ENCODE measurements around the gene ELOVL5. TPM values are rescaled to one million over a fixed set of nuclear protein-coding genes. Genes with fewer than 3 reads are reported as not detected.
"Not testable (repeated sequence)": the region's sequence is repeated elsewhere in the genome, so short reads cannot be mapped to it uniquely, and the experiment has no call there.

ELOVL5 gene
- total RNA-seq, 1 donor = 94.8 TPM

- H3K4me1 ChIP-seq (ENCODE audit: insufficient read depth, low read length) = peaks cover 44% of the 10 kb centered on the region
- H3K4me3 ChIP-seq (ENCODE audit: low read length) = peak overlapping the region; percentile 82
- H3K9me3 ChIP-seq (ENCODE audit: low read depth, low read length) = no peaks in the 10 kb centered on the region
- H3K27me3 ChIP-seq (ENCODE audit: insufficient read depth, low read length) = no peaks in the 10 kb centered on the region
Measured at GRCh38 chr6:53347250-53347920, 1.4 kb downstream of the ELOVL5 start.

- peaks cover 54% of the 10 kb centered on the region for H3K4me1 ChIP-seq (ENCODE audit: insufficient read depth, low read length)
- not testable (repeated sequence) for H3K9me3 ChIP-seq (ENCODE audit: low read depth, low read length); H3K4me3 ChIP-seq (ENCODE audit: low read length); H3K27me3 ChIP-seq (ENCODE audit: insufficient read depth, low read length)
Measured at GRCh38 chr6:53346049-53346448, 2.7 kb downstream of the ELOVL5 start.

- H3K4me1 ChIP-seq (ENCODE audit: insufficient read depth, low read length) = peaks cover 57% of the 10 kb centered on the region
- no peaks in the 10 kb centered on the region for H3K9me3 ChIP-seq (ENCODE audit: low read depth, low read length)
- no peaks in the 10 kb centered on the region for H3K27me3 ChIP-seq (ENCODE audit: insufficient read depth, low read length)
- H3K4me3 ChIP-seq (ENCODE audit: low read length) = no peak overlapping the region
Measured at GRCh38 chr6:53344969-53345368, 3.8 kb downstream of the ELOVL5 start.

GRCh38 chr6:53343092-53343491, 5.7 kb downstream of the ELOVL5 start:
- H3K4me1 ChIP-seq (ENCODE audit: insufficient read depth, low read length) = peaks cover 55% of the 10 kb centered on the region

GRCh38 chr6:53342217-53342616, 6.5 kb downstream of the ELOVL5 start:
- H3K27me3 ChIP-seq (ENCODE audit: insufficient read depth, low read length) = no peaks in the 10 kb centered on the region
- H3K9me3 ChIP-seq (ENCODE audit: low read depth, low read length) = no peaks in the 10 kb centered on the region
- H3K4me1 ChIP-seq (ENCODE audit: insufficient read depth, low read length) = peaks cover 62% of the 10 kb centered on the region
- H3K4me3 ChIP-seq (ENCODE audit: low read length) = no peak overlapping the region

More at GRCh38 chr6:53343092-53343491, 5.7 kb downstream of the ELOVL5 start:
- Histone ChIP-seq H3K9me3 (ENCODE audit: low read depth, low read length) (no peaks in the 10 kb centered on the region), H3K4me3 (ENCODE audit: low read length) (no peak overlapping the region), H3K27me3 (ENCODE audit: insufficient read depth, low read length) (no peaks in the 10 kb centered on the region)

- H3K4me1 ChIP-seq (ENCODE audit: insufficient read depth, low read length) = peaks cover 71% of the 10 kb centered on the region
- no peaks in the 10 kb centered on the region for H3K27me3 ChIP-seq (ENCODE audit: insufficient read depth, low read length)
- no peak overlapping the region for H3K4me3 ChIP-seq (ENCODE audit: low read length)
- no peaks in the 10 kb centered on the region for H3K9me3 ChIP-seq (ENCODE audit: low read depth, low read length)
Measured at GRCh38 chr6:53340536-53340935, 8.2 kb downstream of the ELOVL5 start.

GRCh38 chr6:53339424-53339823, 9.3 kb downstream of the ELOVL5 start:
- H3K9me3 ChIP-seq (ENCODE audit: low read depth, low read length) = no peaks in the 10 kb centered on the region
- H3K4me1 ChIP-seq (ENCODE audit: insufficient read depth, low read length) = peaks cover 74% of the 10 kb centered on the region
- no peaks in the 10 kb centered on the region for H3K27me3 ChIP-seq (ENCODE audit: insufficient read depth, low read length)
- no peak overlapping the region for H3K4me3 ChIP-seq (ENCODE audit: low read length)

GRCh38 chr6:53338304-53338703, 10.4 kb downstream of the ELOVL5 start:
- no peak overlapping the region for H3K4me3 ChIP-seq (ENCODE audit: low read length)
- H3K9me3 ChIP-seq (ENCODE audit: low read depth, low read length) = no peaks in the 10 kb centered on the region
- no peaks in the 10 kb centered on the region for H3K27me3 ChIP-seq (ENCODE audit: insufficient read depth, low read length)
- peaks cover 71% of the 10 kb centered on the region for H3K4me1 ChIP-seq (ENCODE audit: insufficient read depth, low read length)

- no peak overlapping the region for H3K4me3 ChIP-seq (ENCODE audit: low read length)
- no peaks in the 10 kb centered on the region for H3K9me3 ChIP-seq (ENCODE audit: low read depth, low read length)
- peaks cover 69% of the 10 kb centered on the region for H3K4me1 ChIP-seq (ENCODE audit: insufficient read depth, low read length)
- H3K27me3 ChIP-seq (ENCODE audit: insufficient read depth, low read length) = no peaks in the 10 kb centered on the region
Measured at GRCh38 chr6:53336070-53336469, 12.7 kb downstream of the ELOVL5 start.

- H3K4me1 ChIP-seq (ENCODE audit: insufficient read depth, low read length) = peaks cover 69% of the 10 kb centered on the region
- H3K4me3 ChIP-seq (ENCODE audit: low read length) = peak overlapping the region; percentile 32
- no peaks in the 10 kb centered on the region for H3K9me3 ChIP-seq (ENCODE audit: low read depth, low read length)
- H3K27me3 ChIP-seq (ENCODE audit: insufficient read depth, low read length) = no peaks in the 10 kb centered on the region
Measured at GRCh38 chr6:53335224-53335994, 13.3 kb downstream of the ELOVL5 start.

- no peaks in the 10 kb centered on the region for H3K9me3 ChIP-seq (ENCODE audit: low read depth, low read length)
- peak overlapping the region; percentile 10 for H3K4me3 ChIP-seq (ENCODE audit: low read length)
- H3K4me1 ChIP-seq (ENCODE audit: insufficient read depth, low read length) = peaks cover 69% of the 10 kb centered on the region
- H3K27me3 ChIP-seq (ENCODE audit: insufficient read depth, low read length) = no peaks in the 10 kb centered on the region
Measured at GRCh38 chr6:53333439-53334408, 15.0 kb downstream of the ELOVL5 start.

- no peaks in the 10 kb centered on the region for H3K9me3 ChIP-seq (ENCODE audit: low read depth, low read length)
- no peaks in the 10 kb centered on the region for H3K27me3 ChIP-seq (ENCODE audit: insufficient read depth, low read length)
- peaks cover 62% of the 10 kb centered on the region for H3K4me1 ChIP-seq (ENCODE audit: insufficient read depth, low read length)
- H3K4me3 ChIP-seq (ENCODE audit: low read length) = no peak overlapping the region
Measured at GRCh38 chr6:53331678-53332077, 17.1 kb downstream of the ELOVL5 start.

- Histone ChIP-seq H3K27me3 (ENCODE audit: insufficient read depth, low read length) (no peaks in the 10 kb centered on the region), H3K4me1 (ENCODE audit: insufficient read depth, low read length) (peaks cover 58% of the 10 kb centered on the region), H3K9me3 (ENCODE audit: low read depth, low read length) (no peaks in the 10 kb centered on the region), H3K4me3 (ENCODE audit: low read length) (no peak overlapping the region)
Measured at GRCh38 chr6:53330137-53330536, 18.6 kb downstream of the ELOVL5 start.

- Histone ChIP-seq H3K4me3 (ENCODE audit: low read length) (no peak overlapping the region), H3K9me3 (ENCODE audit: low read depth, low read length) (no peaks in the 10 kb centered on the region), H3K27me3 (ENCODE audit: insufficient read depth, low read length) (no peaks in the 10 kb centered on the region), H3K4me1 (ENCODE audit: insufficient read depth, low read length) (peaks cover 47% of the 10 kb centered on the region)
Measured at GRCh38 chr6:53328375-53328774, 20.4 kb downstream of the ELOVL5 start.

- peaks cover 48% of the 10 kb centered on the region for H3K4me1 ChIP-seq (ENCODE audit: insufficient read depth, low read length)
- H3K4me3 ChIP-seq (ENCODE audit: low read length) = no peak overlapping the region
- no peaks in the 10 kb centered on the region for H3K9me3 ChIP-seq (ENCODE audit: low read depth, low read length)
- H3K27me3 ChIP-seq (ENCODE audit: insufficient read depth, low read length) = no peaks in the 10 kb centered on the region
Measured at GRCh38 chr6:53327017-53327395, 21.7 kb downstream of the ELOVL5 start.

Data from mononuclear cell (primary cell).